ENCODE results near the gene ABLIM1.
A peak's percentile ranks its signal among the peaks of the same experiment; 100 is the strongest.

ABLIM1 gene

DNA sequence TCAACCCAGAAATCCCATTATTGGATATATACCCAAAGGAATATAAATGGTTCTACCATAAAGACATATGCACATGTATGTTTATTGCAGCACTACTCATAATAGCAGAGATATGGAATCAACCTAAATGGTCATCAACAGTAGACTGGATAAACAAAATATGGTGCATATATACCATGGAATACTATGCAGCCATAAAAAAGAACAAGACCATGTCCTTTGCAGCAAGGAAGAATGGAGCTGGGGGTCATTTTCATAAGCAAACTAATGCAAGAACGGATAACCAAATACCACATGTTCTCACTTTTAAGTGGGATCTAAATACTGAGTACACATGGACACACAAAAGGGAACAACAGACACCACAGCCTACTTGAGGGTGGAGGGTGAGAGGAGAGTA lies 251.6 kb downstream of the ABLIM1 start:
- peaks cover 49% of the 10 kb centered on the region for H3K27me3 Mint-ChIP-seq
- no peak overlapping the region for H3K4me3 Mint-ChIP-seq
- H3K9me3 Mint-ChIP-seq, result no peaks in the 10 kb centered on the region
- H3K36me3 Mint-ChIP-seq (ENCODE audit: low read depth), result no peaks in the 10 kb centered on the region
- peaks cover 12% of the 10 kb centered on the region for H3K4me1 Mint-ChIP-seq (ENCODE audit: low read depth)
- H3K27ac Mint-ChIP-seq, result no peak overlapping the region

DNA sequence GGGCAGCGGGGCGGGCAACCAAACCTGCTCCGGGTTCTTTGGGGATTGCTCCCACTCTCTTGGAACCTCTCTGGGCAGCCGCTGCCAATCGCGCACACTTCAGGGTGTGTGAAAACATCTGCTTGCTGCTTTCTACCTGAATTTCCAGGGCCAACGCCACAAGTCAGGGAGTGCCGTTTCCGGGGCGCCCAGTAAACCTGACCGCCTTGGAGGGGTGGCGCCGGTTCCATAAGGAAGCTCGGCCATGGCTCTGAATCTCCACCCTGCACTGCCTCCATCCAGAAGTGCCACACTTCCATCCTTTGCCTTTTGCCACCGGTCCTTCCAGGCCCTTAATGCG lies 253.1 kb downstream of the ABLIM1 start:
- Mint-ChIP-seq H3K9me3 (no peaks in the 10 kb centered on the region), H3K4me1 (ENCODE audit: low read depth) (peaks cover 12% of the 10 kb centered on the region), H3K36me3 (ENCODE audit: low read depth) (no peaks in the 10 kb centered on the region), H3K4me3 (peak overlapping the region; percentile 35), H3K27me3 (peaks cover 54% of the 10 kb centered on the region), H3K27ac (no peak overlapping the region)

DNA sequence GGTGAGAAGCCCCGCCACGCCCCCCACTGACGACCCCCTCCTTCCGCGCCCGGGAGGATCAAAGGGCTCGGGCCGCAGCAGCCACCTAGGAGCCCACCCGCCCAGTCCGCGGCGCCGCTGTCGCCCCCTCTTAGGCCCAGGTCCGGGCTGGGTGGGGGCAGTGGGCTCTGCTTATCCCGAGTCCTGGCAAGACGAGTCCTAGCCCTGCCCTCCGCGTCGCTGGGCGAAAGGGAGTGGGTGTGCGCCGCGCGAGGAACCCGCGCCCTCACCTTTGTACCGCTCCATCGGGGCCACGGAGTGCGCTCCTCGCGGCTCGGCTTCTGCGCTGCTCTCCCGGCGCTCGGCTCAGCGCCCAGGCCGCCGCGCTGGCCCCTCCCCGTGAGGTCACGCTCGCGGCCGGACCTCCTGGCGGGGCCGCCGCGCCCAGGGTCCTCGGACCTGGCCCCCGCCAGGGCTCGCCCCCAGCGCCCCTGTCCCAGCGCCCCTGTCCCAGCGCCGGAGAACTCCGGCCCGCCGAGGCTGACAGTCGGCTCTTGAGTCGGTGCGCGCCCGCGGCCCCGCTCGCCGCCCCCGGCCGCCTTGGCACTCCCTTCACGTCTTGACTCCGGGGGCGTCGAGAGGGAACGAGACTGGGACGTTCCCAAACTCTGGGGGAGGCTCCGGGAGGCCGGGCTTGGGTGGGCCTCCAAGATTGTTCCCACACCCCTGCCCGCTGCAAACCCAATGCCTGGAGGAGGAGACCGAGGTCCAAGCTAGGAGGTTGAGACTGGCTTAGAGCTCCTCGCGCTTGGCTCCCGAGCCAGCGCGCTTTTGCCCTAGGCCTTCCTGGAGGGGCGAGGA lies 253.7 kb downstream of the ABLIM1 start, which contains the start of gene AFAP1L2:
TSS of gene AFAP1L2 (minus strand) at position 332 of the 840 bp plus-strand sequence. CDS start at position 285, 47 bp downstream.
- Mint-ChIP-seq H3K36me3 (ENCODE audit: low read depth) (no peaks in the 10 kb centered on the region), H3K27me3 (peaks cover 54% of the 10 kb centered on the region), H3K4me3 (peak within 1 kb of the TSS; percentile 64), H3K27ac (no peak within 1 kb of the TSS), H3K9me3 (no peaks in the 10 kb centered on the region), H3K4me1 (ENCODE audit: low read depth) (peaks cover 12% of the 10 kb centered on the region)

DNA sequence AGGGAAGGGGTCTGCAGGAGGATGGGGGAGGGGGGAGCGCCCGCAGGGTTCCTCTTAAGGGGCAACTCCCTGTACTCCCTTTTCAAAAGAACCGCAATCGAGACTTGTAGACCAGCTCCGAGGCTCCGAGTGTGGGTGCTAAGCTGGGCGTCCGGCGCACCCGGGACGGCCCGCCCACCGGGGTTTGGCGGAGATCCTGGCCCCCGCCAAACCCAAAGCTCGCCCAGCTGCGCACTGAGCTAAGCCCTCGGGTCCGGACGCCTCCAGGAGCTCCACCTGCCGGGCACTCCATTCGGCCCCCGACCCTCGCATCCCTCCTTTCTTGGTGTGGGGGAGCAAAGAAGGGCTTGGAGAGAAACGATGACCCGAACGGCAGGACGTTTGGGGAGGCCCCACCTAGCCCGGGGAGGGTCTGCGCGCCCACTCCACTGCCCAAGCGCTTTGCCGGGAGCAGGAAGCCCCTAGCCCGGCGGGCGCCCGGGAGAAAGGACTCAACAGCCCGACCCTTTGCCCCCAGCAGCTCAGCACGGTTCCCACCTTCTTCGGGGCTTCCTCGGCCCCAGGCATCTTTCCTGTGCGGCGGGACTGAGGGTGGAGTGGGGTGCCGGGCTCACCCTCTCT lies 254.4 kb downstream of the ABLIM1 start:
- Mint-ChIP-seq H3K4me1 (ENCODE audit: low read depth) (peaks cover 12% of the 10 kb centered on the region), H3K27me3 (peaks cover 60% of the 10 kb centered on the region), H3K9me3 (no peaks in the 10 kb centered on the region), H3K27ac (no peak overlapping the region), H3K36me3 (ENCODE audit: low read depth) (no peaks in the 10 kb centered on the region), H3K4me3 (no peak overlapping the region)

DNA sequence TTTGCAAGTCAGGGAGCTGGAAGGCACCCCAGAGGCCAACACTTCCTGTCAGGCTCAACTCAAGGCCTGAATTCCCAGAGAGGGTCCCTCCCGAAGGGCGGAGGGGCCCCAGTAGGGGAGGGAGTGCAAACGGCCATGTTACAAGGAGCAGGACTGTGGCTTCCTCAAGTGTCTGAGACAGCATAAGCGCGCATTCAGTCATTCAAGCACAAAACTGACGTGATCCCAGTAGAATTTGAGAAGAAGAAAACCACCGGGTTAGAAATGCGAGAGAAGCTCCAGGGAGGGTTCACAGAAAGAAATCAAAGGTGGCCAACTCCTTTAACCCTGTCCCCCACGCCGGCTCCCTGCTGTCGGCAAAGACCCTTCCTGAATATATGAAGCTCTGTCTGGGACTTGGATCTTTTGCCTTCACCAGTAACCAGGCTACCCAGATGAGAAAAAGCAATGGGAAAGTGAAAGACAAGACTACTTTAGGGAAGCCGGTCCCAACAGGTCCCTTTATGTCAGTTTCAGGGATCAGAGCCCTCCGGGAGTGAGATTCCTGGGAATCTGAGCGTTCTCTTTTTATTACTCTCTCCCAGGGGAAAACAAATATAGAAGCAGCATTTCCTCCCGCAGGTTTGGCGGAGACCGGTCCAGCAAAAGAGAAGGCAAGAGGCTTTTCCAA lies 255.1 kb downstream of the ABLIM1 start:
- peaks cover 12% of the 10 kb centered on the region for H3K4me1 Mint-ChIP-seq (ENCODE audit: low read depth)
- no peaks in the 10 kb centered on the region for H3K36me3 Mint-ChIP-seq (ENCODE audit: low read depth)
- no peak overlapping the region for H3K27ac Mint-ChIP-seq
- no peaks in the 10 kb centered on the region for H3K9me3 Mint-ChIP-seq
- H3K4me3 Mint-ChIP-seq, result no peak overlapping the region
- peaks cover 65% of the 10 kb centered on the region for H3K27me3 Mint-ChIP-seq

DNA sequence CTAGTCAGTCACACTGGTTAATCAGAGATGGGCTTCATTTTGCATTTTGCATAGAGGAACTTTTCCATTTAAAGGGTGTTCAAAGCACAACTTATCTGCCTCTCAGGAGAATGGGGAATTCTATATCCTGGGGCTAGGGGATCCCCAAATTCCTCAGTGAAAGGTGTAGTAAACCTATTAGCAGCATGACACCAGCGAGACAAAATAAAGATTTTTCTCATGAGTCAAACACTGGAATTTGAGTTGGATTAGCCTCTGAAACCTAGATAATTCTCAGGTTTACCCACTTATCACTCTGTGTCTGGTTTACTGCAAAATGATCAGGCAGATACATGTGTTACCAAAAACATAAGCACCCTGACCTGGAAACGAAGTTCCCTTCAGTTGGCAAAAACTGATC lies 255.8 kb downstream of the ABLIM1 start:
- Mint-ChIP-seq H3K4me1 (ENCODE audit: low read depth) (peaks cover 12% of the 10 kb centered on the region), H3K4me3 (no peak overlapping the region), H3K9me3 (no peaks in the 10 kb centered on the region), H3K36me3 (ENCODE audit: low read depth) (no peaks in the 10 kb centered on the region), H3K27me3 (peaks cover 67% of the 10 kb centered on the region), H3K27ac (no peak overlapping the region)

DNA sequence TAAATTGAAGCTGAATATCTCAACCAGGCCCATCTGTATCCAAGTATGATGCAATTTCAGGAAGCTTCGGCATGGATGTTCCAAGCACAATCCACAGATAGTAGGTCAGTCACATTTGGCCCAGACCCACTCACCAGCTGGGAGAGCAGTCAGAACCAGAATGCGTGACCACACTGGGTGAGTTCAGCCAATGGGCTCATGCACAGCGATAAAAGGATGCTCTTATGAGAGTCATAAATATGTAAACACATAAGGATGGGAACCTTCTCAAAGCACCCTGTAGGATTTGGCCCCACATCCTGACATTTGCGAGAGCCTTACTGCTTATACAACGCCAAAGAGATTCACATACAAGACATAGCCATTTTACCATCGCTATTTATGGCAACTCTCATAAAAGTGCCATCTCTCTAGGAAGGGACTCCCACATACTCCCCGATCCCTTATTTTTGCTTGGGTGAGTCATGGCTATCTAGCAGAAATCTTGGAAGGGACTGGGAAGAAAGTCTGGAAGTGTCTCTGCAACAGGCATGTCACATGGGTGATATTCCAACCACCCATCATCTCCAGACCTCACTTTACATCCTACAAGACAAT lies 256.8 kb downstream of the ABLIM1 start:
- no peak overlapping the region for H3K4me3 Mint-ChIP-seq
- H3K27ac Mint-ChIP-seq, result no peak overlapping the region
- H3K36me3 Mint-ChIP-seq (ENCODE audit: low read depth), result no peaks in the 10 kb centered on the region
- H3K4me1 Mint-ChIP-seq (ENCODE audit: low read depth), result peaks cover 12% of the 10 kb centered on the region
- no peaks in the 10 kb centered on the region for H3K9me3 Mint-ChIP-seq
- H3K27me3 Mint-ChIP-seq, result peaks cover 69% of the 10 kb centered on the region

DNA sequence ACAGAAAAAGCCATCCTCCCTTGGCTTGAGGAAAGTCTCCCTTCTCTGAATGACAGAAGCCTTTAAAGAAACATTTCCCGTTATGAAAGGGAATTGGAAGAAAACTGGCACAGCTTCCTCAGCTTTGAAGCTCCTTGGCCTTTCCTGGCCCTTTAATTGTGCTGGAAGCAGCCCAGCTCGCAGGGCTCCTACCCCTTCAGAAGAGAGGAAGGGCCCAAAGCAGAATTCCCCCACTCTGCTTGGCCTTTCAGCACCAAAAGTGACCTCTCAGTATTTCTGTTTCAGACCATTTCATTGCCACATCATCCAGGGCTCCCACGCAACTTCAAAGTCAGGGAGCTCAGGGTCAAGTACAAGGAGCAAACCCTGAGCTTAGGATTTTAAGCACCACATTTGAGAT lies 258.0 kb downstream of the ABLIM1 start:
- H3K9me3 Mint-ChIP-seq, result no peaks in the 10 kb centered on the region
- peaks cover 67% of the 10 kb centered on the region for H3K27me3 Mint-ChIP-seq
- no peaks in the 10 kb centered on the region for H3K36me3 Mint-ChIP-seq (ENCODE audit: low read depth)
- no peak overlapping the region for H3K4me3 Mint-ChIP-seq
- no peak overlapping the region for H3K27ac Mint-ChIP-seq
- peaks cover 15% of the 10 kb centered on the region for H3K4me1 Mint-ChIP-seq (ENCODE audit: low read depth)

DNA sequence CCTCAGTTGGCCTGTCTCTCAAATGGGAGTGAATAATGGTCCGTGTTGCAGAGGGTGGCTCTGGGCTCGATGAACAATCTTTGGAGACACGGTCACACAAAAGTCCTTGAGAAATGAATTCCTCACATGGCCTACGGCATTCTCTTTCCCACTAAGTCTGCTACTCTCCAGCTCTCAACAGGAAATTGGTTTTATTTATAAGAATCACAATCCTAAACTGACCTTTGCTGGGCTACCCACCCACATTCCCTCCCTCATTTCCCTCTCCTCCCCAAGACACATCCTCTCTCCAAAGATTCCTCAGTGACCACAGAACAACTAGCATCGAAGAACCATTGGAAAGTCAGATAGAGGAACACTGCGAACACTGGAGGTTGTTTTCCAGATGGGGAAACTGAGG lies 258.5 kb downstream of the ABLIM1 start:
- Mint-ChIP-seq H3K27ac (no peak overlapping the region), H3K36me3 (ENCODE audit: low read depth) (no peaks in the 10 kb centered on the region), H3K27me3 (peaks cover 67% of the 10 kb centered on the region)

DNA sequence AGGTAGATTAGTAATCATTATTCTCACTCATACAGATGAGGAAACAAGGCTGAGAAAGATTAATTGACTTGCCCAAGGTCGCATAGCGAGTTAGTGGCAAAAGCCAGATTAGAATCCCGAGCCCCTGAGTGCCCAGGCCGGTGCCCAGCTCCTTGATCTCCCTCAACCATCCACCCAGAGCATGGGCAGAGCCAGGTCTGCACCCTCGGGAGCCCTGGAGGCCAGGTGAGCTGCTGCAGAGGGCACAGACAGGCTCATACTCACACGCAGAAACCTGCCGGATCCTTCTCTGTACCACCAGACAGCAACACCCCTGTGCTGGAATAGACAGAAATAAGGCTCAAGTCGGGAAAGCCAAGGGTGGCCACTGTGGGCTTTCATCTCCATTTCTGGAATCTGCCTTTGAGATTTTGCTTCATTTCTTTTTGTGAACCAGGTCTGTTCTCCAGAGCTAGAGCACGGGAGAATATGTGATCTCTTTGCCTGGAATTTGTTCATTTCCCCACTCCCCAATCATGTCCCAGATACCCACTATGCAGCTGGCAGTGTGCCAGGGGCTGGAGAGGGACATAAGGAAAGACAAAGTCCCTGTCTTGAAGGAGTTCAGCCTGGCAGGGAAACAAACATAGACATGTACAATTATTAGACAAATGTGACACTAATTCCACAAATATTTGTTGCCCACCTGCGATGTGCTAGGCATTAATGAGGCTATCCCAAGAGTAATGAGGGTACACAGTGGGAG lies 259.3 kb downstream of the ABLIM1 start:
- Mint-ChIP-seq H3K27me3 (peaks cover 68% of the 10 kb centered on the region), H3K27ac (no peak overlapping the region), H3K4me1 (ENCODE audit: low read depth) (peaks cover 14% of the 10 kb centered on the region), H3K4me3 (no peak overlapping the region), H3K36me3 (ENCODE audit: low read depth) (no peaks in the 10 kb centered on the region), H3K9me3 (no peaks in the 10 kb centered on the region)

More for the DNA sequence above, 258.5 kb downstream of the ABLIM1 start:
- peaks cover 14% of the 10 kb centered on the region for H3K4me1 Mint-ChIP-seq (ENCODE audit: low read depth)
- no peaks in the 10 kb centered on the region for H3K9me3 Mint-ChIP-seq
- no peak overlapping the region for H3K4me3 Mint-ChIP-seq

DNA sequence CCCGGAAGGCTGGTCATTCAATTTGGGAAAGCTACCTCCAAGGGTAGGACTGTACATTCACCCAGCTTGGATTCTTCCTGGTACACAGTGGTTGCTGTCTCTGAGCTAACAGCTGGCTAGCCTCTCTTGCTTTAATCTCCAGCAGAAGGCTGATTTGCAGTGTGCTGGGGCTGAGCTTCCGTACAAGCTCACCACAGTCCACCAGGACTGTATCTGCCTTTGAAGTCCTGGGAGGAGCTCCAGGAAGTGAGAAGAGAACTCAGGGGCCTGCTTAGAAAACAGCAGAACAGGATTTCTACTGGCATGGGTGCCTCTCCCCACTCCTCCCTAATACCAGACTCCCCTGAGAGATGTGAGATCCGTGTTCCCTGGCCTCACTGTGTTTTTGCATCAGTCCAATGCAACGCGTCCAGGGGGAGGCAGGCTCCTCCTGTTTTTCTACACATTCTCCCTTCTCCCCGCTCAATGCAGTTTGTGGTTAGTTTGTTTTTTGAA lies 260.4 kb downstream of the ABLIM1 start:
- H3K4me1 Mint-ChIP-seq (ENCODE audit: low read depth), result peaks cover 6% of the 10 kb centered on the region
- H3K27ac Mint-ChIP-seq, result no peak overlapping the region
- H3K27me3 Mint-ChIP-seq, result peaks cover 61% of the 10 kb centered on the region
- H3K9me3 Mint-ChIP-seq, result no peaks in the 10 kb centered on the region
- no peaks in the 10 kb centered on the region for H3K36me3 Mint-ChIP-seq (ENCODE audit: low read depth)
- no peak overlapping the region for H3K4me3 Mint-ChIP-seq

DNA sequence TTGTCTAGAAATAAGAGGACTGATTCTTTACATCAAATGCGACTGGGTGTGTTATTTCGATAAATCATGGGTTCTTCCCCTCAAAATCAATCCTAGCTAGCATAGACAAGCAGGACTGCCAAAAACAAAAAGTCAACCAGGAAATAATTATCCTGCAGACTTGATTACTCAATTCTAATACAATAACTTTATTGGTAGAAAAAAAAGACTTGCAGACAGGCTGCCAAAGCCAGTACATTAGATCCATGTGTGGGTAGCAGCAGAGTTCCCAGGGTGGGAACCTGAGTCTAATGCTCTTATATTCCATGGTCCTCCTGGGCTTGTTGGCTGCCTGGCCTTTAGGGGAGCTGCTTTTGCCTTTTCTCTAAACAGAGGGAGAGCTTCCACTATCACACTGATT lies 261.6 kb downstream of the ABLIM1 start:
- Mint-ChIP-seq H3K4me3 (no peak overlapping the region), H3K36me3 (ENCODE audit: low read depth) (no peaks in the 10 kb centered on the region), H3K4me1 (ENCODE audit: low read depth) (peaks cover 5% of the 10 kb centered on the region), H3K27ac (no peak overlapping the region), H3K9me3 (no peaks in the 10 kb centered on the region), H3K27me3 (peaks cover 48% of the 10 kb centered on the region)

DNA sequence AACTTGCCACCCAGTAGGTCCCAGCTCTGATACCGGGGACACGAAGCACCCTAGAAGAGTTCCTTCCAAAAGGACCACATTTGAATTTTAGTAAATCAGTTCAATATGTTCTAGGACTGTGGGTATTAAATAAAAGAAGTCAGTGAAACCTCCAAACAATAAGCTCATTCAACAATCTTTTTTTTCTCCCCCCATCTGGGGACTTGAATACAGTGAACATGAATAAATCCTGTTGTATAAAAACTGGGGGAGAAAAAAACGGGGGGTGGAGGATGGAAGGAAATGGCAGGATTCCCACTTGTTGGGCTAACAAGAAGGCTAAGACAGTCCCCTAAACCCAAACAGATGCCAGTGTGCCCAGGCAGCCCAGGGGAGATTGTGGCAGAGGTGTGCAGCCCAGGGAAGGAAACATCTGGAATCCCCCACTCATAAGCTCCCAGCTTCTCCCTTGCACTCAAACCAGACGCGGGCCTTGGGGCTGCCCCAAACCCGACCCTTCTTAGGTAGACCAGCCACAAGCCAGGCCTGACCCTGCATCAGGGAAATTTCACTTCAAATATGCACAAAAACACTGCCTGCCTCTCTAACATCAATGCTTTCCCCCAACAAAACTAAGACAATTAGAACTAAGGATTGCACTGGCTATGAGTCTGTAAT lies 262.6 kb downstream of the ABLIM1 start:
- H3K4me3 Mint-ChIP-seq, result no peak overlapping the region
- no peaks in the 10 kb centered on the region for H3K36me3 Mint-ChIP-seq (ENCODE audit: low read depth)
- no peak overlapping the region for H3K27ac Mint-ChIP-seq
- peaks cover 5% of the 10 kb centered on the region for H3K4me1 Mint-ChIP-seq (ENCODE audit: low read depth)
- no peaks in the 10 kb centered on the region for H3K9me3 Mint-ChIP-seq
- H3K27me3 Mint-ChIP-seq, result peaks cover 44% of the 10 kb centered on the region

DNA sequence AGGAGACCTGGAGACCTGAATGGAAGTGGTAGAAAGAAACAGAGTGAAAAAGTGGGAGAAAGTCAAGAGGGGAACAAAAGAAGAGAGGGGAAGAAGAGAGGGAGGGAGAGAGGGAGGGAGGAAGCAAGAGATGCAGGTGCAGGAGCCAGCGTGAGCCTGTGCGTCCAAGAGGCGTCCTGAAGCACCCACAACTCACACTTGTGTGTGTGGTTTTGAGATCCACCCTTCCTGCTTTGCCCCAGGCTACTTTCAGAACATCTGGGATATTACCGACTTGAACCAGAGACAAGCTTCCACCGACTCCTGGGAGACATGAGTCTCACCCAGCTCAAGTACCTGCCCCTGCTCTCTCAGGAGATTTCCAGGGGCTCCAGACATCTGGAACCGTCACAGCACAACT lies 263.5 kb downstream of the ABLIM1 start:
- Mint-ChIP-seq H3K36me3 (ENCODE audit: low read depth) (no peaks in the 10 kb centered on the region), H3K27ac (no peak overlapping the region), H3K9me3 (no peaks in the 10 kb centered on the region), H3K4me1 (ENCODE audit: low read depth) (peaks cover 5% of the 10 kb centered on the region), H3K27me3 (peaks cover 40% of the 10 kb centered on the region), H3K4me3 (no peak overlapping the region)
